ENCODE results near the gene NOB1. TPM values are rescaled to one million over a fixed set of nuclear protein-coding genes. Genes with fewer than 3 reads are reported as not detected.
"Not testable (repeated sequence)": the region's sequence is repeated elsewhere in the genome, so short reads cannot be mapped to it uniquely, and the experiment has no call there.

Gene NOB1
- total and polyA plus RNA-seq, 10 donors: 35.1 to 48.8 (median 41.4) TPM

GRCh38 chr16:69761983-69762813 is 7.5 kb upstream of the NOB1 start, which contains the start of gene WWP2:
Gene WWP2 (plus strand): TSS chr16:69762332. CDS start chr16:69787011, 24,679 bp downstream.
- peak within 1 kb of the TSS; percentile 71 to 96 (median 93) for H3K27ac ChIP-seq
- peak within 1 kb of the TSS; percentile 74 to 93 (median 83) for H3K4me3 ChIP-seq
- peaks cover 0 to 11% (median 0%) of the 10 kb centered on the region in 6 donors for H3K36me3 ChIP-seq
- DNase-seq: peak; percentile 95
- WGBS, 5 donors: 0 to 1% (median 0%) methylated on average over 17 to 68 of the region's 68 CpGs
- H3K27me3 ChIP-seq (replicated peaks in 1 of 7): no peaks in the 10 kb centered on the region
- TF ChIP-seq POLR2AphosphoS5 (IDR thresholded peaks at IDR 0.05) (peak; percentile 91 to 94 (median 93)), POLR2A (IDR thresholded peaks at IDR 0.05) (peak; percentile 47 to 84 (median 64)), CTCF (IDR thresholded peaks at IDR 0.05 in 8 of 11, conservative IDR thresholded peaks at IDR 0.05 in 3 of 11) (peak in 4 of 11 experiments; percentile 5 to 10 (median 9))
- intact Hi-C loops (cut with DNase I; ENCODE audit: low total_unique reads): no loop called here
- peaks cover 10 to 54% (median 28%) of the 10 kb centered on the region in 6 donors for H3K4me1 ChIP-seq
- H3K9me3 ChIP-seq: no peaks in the 10 kb centered on the region

DNA sequence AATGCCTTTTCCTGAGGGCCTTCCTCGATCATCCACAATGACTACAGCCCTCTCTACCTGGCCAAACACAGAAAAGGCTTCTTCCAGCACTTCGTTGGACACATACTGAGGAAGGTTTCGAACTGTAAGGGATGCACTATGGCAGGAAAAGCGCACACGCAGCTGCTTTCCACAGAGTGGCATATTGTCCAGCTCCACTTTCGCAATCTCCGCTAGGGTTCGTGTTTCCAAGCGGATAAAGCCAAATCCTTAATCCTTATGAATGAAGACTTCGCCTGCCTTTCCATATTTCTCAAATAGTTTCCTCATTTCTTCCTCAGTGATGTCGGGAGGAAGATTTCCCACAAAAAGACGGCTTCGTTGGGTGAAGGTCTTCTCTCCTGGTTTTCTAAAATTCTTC is 2.6 kb upstream of the NOB1 start:
- not testable (repeated sequence) for H3K36me3 ChIP-seq; DNase-seq; H3K27me3 ChIP-seq (replicated peaks in 1 of 7); H3K27ac ChIP-seq; H3K4me3 ChIP-seq; H3K9me3 ChIP-seq
- intact Hi-C loops (cut with DNase I; ENCODE audit: low total_unique reads): loop anchor here (10.0 kb wide), 1 partner anchor 363 kb away; no protein-coding TSS in a partner anchor
- 80 to 87% (median 84%) methylated on average over 13 of the region's 13 CpGs for WGBS, 5 donors
- H3K4me1 ChIP-seq: peaks cover 25 to 38% (median 35%) of the 10 kb centered on the region in 6 donors

- H3K9me3 ChIP-seq: no peaks in the 10 kb centered on the region
- H3K36me3 ChIP-seq: peaks cover 0 to 10% (median 5%) of the 10 kb centered on the region in 6 donors
- no peak for TF ChIP-seq CTCF (IDR thresholded peaks at IDR 0.05 in 8 of 11, conservative IDR thresholded peaks at IDR 0.05 in 3 of 11)
- TF ChIP-seq POLR2A (IDR thresholded peaks at IDR 0.05): no peak
- no peak for TF ChIP-seq POLR2AphosphoS5 (IDR thresholded peaks at IDR 0.05)
- WGBS, 5 donors: 82 to 89% (median 87%) methylated on average over 10 of the region's 10 CpGs
- no peak overlapping the region for H3K4me3 ChIP-seq
- DNase-seq: no peak
- no peak overlapping the region for H3K27ac ChIP-seq
- H3K27me3 ChIP-seq (replicated peaks in 1 of 7): no peaks in the 10 kb centered on the region
- peaks cover 23 to 39% (median 34%) of the 10 kb centered on the region in 6 donors for H3K4me1 ChIP-seq
- intact Hi-C loops (cut with DNase I; ENCODE audit: low total_unique reads): loop anchor here (10.0 kb wide), 1 partner anchor 362 kb away; no protein-coding TSS in a partner anchor
These were observed 2.0 kb upstream of the NOB1 start for GRCh38 chr16:69756705-69757104.

DNA sequence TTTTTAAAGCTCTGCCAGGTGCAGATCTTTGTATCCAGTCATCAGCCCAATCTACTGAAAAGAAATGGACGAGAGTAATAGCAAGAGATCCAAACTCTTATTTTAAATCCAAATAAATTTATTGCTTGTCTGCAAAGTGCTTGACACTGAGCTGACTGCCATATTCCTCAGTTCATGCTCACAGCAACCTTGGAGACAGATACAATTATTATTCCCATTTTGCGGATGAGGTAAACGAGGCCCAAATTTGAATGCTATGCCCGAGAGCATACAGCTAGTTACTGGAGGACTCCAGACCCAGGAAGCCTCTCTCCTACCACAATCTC is 620 bp downstream of the NOB1 start:
- no peak for DNase-seq
- TF ChIP-seq POLR2A (IDR thresholded peaks at IDR 0.05) (no peak), CTCF (IDR thresholded peaks at IDR 0.05 in 8 of 11, conservative IDR thresholded peaks at IDR 0.05 in 3 of 11) (no peak), POLR2AphosphoS5 (IDR thresholded peaks at IDR 0.05) (no peak)
- peak overlapping the region; percentile 61 to 100 (median 92) for H3K4me3 ChIP-seq
- peaks cover 18 to 30% (median 28%) of the 10 kb centered on the region in 6 donors for H3K4me1 ChIP-seq
- 6 to 20% (median 19%) methylated on average over 4 of the region's 4 CpGs for WGBS, 5 donors
- H3K27ac ChIP-seq: peak overlapping the region; percentile 73 to 89 (median 81)
- H3K9me3 ChIP-seq: no peaks in the 10 kb centered on the region
- intact Hi-C loops (cut with DNase I; ENCODE audit: low total_unique reads): loop anchor here (5.0 to 10.0 kb wide), 2 partner anchors 47 to 359 kb away; no protein-coding TSS in a partner anchor
- H3K27me3 ChIP-seq (replicated peaks in 1 of 7): no peaks in the 10 kb centered on the region
- H3K36me3 ChIP-seq: peaks cover 0 to 36% (median 30%) of the 10 kb centered on the region in 6 donors
